K562 (cell line): ENCODE results near the gene COL7A1. TPM values are rescaled to one million over a fixed set of nuclear protein-coding genes. Genes with fewer than 3 reads are reported as not detected.

Experiments used
- CAMTA2 ChIP-seq: fragments of 250-450 bp; sonication (Bioruptor Pico); conservative IDR thresholded peaks from 2 replicates; pipeline ENCODE4 v1.5.1; 2022
- FOXM1 ChIP-seq, 2 experiments: fragments of 450-650 bp in 1 of 2; sonication (generic) in 1 of 2; formaldehyde crosslinking in 1 of 2; IDR thresholded peaks; 2 replicates each; pipeline versions ENCODE4 v1.6.1 to v1.9.0; 2017 to 2022; ENCODE audit warnings: low read depth in 2 of 2, mild to moderate bottlenecking in 2 of 2, missing genetic modification reagents in 1 of 2, moderate library complexity in 1 of 2
- HNRNPUL1 ChIP-seq: fragments of 200-400 bp; formaldehyde crosslinking; IDR thresholded peaks from 2 replicates; pipeline ENCODE4 v1.6.1; 2017; ENCODE audit warnings: low read length
- ILK ChIP-seq: fragments of 450-650 bp; IDR thresholded peaks from 2 replicates; pipeline ENCODE4 v1.6.1; 2016; ENCODE audit warnings: missing genetic modification characterization, low read depth, mild to moderate bottlenecking, missing compliant biosample characterization, moderate library complexity, borderline replicate concordance
- MYBL2 ChIP-seq, 2 experiments: fragments of 450-650 bp in 1 of 2; sonication (generic) in 1 of 2; formaldehyde crosslinking in 1 of 2; IDR thresholded peaks; 2 replicates each; pipeline versions ENCODE4 v1.6.1 to v1.8.1; 2017 to 2022; ENCODE audit warnings: borderline replicate concordance in 1 of 2, inconsistent platforms in 1 of 2, low read depth in 1 of 2, mild to moderate bottlenecking in 1 of 2, missing genetic modification reagents in 1 of 2, moderate library complexity in 1 of 2
- MYC ChIP-seq, 2 experiments: fragments of 250-450 bp in 1 of 2; sonication (Bioruptor Pico) in 1 of 2; IDR thresholded peaks; 2 replicates each; pipeline versions ENCODE4 v1.5.1 to v1.6.1; 2012 to 2021; ENCODE audit warnings: low read depth in 2 of 2, borderline replicate concordance in 1 of 2, improper control_type of control experiment in 1 of 2, low read length in 1 of 2, mild to moderate bottlenecking in 1 of 2, moderate library complexity in 1 of 2
- SAFB2 ChIP-seq: fragments of 200-400 bp; formaldehyde crosslinking; IDR thresholded peaks from 2 replicates; pipeline ENCODE4 v1.6.1; 2018; ENCODE audit warnings: borderline replicate concordance, low read length, low read depth, moderate library complexity; ENCODE audit not compliant: severe bottlenecking
- SMARCA4 ChIP-seq: fragments of 450-650 bp; IDR thresholded peaks from 2 replicates; pipeline ENCODE4 v1.6.1; 2016
- TBP ChIP-seq: optimal IDR thresholded peaks from 2 replicates; pipeline ENCODE3; 2011; ENCODE audit warnings: low read depth, low read length, improper control_type of control experiment
- THAP12 ChIP-seq: fragments of 250-450 bp; sonication (Bioruptor Pico); IDR thresholded peaks from 2 replicates; pipeline ENCODE4 v1.9.0; 2021; ENCODE audit warnings: mild to moderate bottlenecking, inconsistent platforms
- ZNF197 ChIP-seq: fragments of 200-800 bp; sonication (Bioruptor generic); IDR thresholded peaks from 2 replicates; pipeline ENCODE4 v1.6.1; 2016; ENCODE audit warnings: low read depth, missing genetic modification characterization, missing compliant biosample characterization
- polyA plus RNA-seq, 8 experiments: library from polyadenylated mRNA; depleted of rRNA in 4 of 8; stranded (reverse) in 5 of 8; unstranded in 3 of 8; fragments of >200 nt; fragmentation: Nextera tagmentation in 2 of 8; fragmentation: Illumina TruSeq in 1 of 8; extraction: Ambion mirVana in 2 of 8; extraction: Trizol in 1 of 8; gene quantifications; 2 replicates each; pipeline versions ENCODE4 v1.2.1 to v1.2.3, GENCODE V29; 2011 to 2014; ENCODE audit warnings: inconsistent platforms in 1 of 8, missing spikeins in 1 of 8
- total RNA-seq, 7 experiments: library from RNA; depleted of rRNA in 6 of 7; stranded (reverse); fragments of >200 nt in 6 of 7; fragmentation: Illumina TruSeq in 2 of 7; extraction: Trizol in 2 of 7; gene quantifications; 2 replicates each; pipeline versions ENCODE4 v1.2.1 to v1.2.3, GENCODE V29; 2011 to 2021; ENCODE audit warnings: low replicate concordance in 1 of 7
- TF ChIP-seq, protein P1 (sequence below), 2 experiments: fragments of 150-350 bp in 1 of 2; IDR thresholded peaks; 2 replicates each; pipeline ENCODE4 v1.6.1; 2012 to 2016; ENCODE audit warnings: low read depth in 2 of 2, low read length in 2 of 2, mild to moderate bottlenecking in 1 of 2, moderate library complexity in 1 of 2
- TF ChIP-seq, protein P2 (sequence below): sonication (generic); formaldehyde crosslinking; IDR thresholded peaks from 2 replicates; pipeline ENCODE4 v1.8.0; 2022; ENCODE audit warnings: missing genetic modification reagents, mild to moderate bottlenecking, borderline replicate concordance
- TF ChIP-seq, protein P3 (sequence below), 3 experiments: fragments of 200-800 bp in 1 of 3; sonication (Bioruptor generic) in 1 of 3; sonication (generic) in 1 of 3; formaldehyde crosslinking in 1 of 3; IDR thresholded peaks; 2 replicates each; pipeline versions ENCODE4 v1.6.1 to v1.8.0; 2016 to 2022; ENCODE audit warnings: mild to moderate bottlenecking in 2 of 3, missing compliant biosample characterization in 2 of 3, missing genetic modification characterization in 2 of 3, missing genetic modification reagents in 1 of 3

The COL7A1 gene
- total and polyA plus RNA-seq, 9 of the 15 experiments (the other 6 are each of a cell fraction or from before 2014, with no cell fraction given): 0.09 to 0.66 (median 0.35) TPM; not detected in 3

DNA sequence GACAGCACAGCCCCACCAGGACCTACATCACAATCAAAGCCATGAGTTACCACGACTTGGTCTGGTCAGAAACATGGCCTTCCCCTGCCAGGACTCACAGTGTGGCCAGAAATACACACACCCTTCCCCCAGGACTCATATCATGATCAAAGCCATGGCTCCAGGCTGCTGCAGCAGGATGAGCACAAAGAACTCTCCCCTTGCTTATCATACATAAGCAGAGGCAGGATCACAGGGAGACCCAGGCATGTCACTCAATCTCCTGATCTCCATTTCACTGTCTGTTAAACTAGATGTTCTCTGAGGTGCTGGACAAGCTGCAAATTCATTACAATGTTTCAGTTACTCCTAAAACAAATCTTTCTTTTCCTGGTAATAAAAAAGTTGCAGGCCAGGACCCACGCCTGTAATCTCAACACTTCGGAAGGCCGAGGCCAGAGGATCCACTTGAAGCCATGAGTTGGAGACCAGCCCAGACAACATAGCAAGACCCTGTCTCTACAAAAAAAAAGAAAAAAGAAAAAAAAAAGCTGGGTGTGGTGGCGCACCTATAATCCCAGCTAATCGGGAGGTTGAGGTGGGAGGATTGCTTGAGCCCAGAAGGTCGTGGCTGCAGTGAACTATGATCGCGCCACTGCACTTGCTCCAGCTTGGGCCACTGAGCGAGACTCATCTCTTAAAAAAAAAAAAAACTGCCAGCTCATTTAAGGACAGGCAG, 39.7 kb downstream of the COL7A1 start (continued):
- TF ChIP-seq HNRNPUL1 (no peak), ZNF197 (CRISPR knock-in tag) (no peak), TBP (peak; percentile 42), THAP12 (CRISPR knock-in tag) (no peak), FOXM1 (IDR thresholded peaks at IDR 0.05; ENCODE audit: low read depth) (peak; percentile 34; the same call in 1 of the 2 replicates), FOXM1 (CRISPR knock-in tag; IDR thresholded peaks at IDR 0.05; ENCODE audit: low read depth) (no peak), CAMTA2 (CRISPR knock-in tag) (no peak), MYC (IDR thresholded peaks at IDR 0.05; ENCODE audit: low read depth, low read length) (peak; percentile 53; the same call in 1 of the 2 replicates), MYC (CRISPR knock-in tag; IDR thresholded peaks at IDR 0.05; ENCODE audit: borderline replicate concordance, low read depth) (no peak), MYBL2 (IDR thresholded peaks at IDR 0.05; ENCODE audit: low read depth) (no peak), MYBL2 (CRISPR knock-in tag; IDR thresholded peaks at IDR 0.05; ENCODE audit: borderline replicate concordance) (no peak), SMARCA4 (peak; percentile 61; the same call in 1 of the 2 replicates), SAFB2 (no peak), ILK (tag) (no peak)
- TF ChIP-seq, protein P1, sequence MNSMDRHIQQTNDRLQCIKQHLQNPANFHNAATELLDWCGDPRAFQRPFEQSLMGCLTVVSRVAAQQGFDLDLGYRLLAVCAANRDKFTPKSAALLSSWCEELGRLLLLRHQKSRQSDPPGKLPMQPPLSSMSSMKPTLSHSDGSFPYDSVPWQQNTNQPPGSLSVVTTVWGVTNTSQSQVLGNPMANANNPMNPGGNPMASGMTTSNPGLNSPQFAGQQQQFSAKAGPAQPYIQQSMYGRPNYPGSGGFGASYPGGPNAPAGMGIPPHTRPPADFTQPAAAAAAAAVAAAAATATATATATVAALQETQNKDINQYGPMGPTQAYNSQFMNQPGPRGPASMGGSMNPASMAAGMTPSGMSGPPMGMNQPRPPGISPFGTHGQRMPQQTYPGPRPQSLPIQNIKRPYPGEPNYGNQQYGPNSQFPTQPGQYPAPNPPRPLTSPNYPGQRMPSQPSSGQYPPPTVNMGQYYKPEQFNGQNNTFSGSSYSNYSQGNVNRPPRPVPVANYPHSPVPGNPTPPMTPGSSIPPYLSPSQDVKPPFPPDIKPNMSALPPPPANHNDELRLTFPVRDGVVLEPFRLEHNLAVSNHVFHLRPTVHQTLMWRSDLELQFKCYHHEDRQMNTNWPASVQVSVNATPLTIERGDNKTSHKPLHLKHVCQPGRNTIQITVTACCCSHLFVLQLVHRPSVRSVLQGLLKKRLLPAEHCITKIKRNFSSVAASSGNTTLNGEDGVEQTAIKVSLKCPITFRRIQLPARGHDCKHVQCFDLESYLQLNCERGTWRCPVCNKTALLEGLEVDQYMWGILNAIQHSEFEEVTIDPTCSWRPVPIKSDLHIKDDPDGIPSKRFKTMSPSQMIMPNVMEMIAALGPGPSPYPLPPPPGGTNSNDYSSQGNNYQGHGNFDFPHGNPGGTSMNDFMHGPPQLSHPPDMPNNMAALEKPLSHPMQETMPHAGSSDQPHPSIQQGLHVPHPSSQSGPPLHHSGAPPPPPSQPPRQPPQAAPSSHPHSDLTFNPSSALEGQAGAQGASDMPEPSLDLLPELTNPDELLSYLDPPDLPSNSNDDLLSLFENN (IDR thresholded peaks at IDR 0.05; ENCODE audit: low read depth in 2 of 2, low read length in 2 of 2): 0 out of 4 replicates have a peak, but pooled peaks of 1 of the 2 experiments have one; percentile 13
- TF ChIP-seq, protein P2, sequence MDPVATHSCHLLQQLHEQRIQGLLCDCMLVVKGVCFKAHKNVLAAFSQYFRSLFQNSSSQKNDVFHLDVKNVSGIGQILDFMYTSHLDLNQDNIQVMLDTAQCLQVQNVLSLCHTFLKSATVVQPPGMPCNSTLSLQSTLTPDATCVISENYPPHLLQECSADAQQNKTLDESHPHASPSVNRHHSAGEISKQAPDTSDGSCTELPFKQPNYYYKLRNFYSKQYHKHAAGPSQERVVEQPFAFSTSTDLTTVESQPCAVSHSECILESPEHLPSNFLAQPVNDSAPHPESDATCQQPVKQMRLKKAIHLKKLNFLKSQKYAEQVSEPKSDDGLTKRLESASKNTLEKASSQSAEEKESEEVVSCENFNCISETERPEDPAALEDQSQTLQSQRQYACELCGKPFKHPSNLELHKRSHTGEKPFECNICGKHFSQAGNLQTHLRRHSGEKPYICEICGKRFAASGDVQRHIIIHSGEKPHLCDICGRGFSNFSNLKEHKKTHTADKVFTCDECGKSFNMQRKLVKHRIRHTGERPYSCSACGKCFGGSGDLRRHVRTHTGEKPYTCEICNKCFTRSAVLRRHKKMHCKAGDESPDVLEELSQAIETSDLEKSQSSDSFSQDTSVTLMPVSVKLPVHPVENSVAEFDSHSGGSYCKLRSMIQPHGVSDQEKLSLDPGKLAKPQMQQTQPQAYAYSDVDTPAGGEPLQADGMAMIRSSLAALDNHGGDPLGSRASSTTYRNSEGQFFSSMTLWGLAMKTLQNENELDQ (CRISPR knock-in tag): no peak
- TF ChIP-seq, protein P3, sequence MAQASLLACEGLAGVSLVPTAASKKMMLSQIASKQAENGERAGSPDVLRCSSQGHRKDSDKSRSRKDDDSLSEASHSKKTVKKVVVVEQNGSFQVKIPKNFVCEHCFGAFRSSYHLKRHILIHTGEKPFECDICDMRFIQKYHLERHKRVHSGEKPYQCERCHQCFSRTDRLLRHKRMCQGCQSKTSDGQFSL (CRISPR knock-in tag; IDR thresholded peaks at IDR 0.05): no peak
- TF ChIP-seq, protein P3 (tag; IDR thresholded peaks at IDR 0.05): no peak
